Activated T-cell treated with anti-CD3 and anti-CD28 coated beads for 4 hours (primary cell): Measurements from ENCODE around the gene PCK2.

Experiments
- DNase-seq: peaks from one replicate; pipeline ENCODE4 v3.0.0-alpha.2; 2020

The PCK2 gene

GRCh38 chr14:24121210-24121609 is 27.1 kb downstream of the PCK2 start:
- DNase-seq: no peak

- DNase-seq: no peak
Observed at GRCh38 chr14:24122416-24122815, 28.3 kb downstream of the PCK2 start.

- no peak for DNase-seq
Observed at GRCh38 chr14:24122898-24123297, 28.8 kb downstream of the PCK2 start.

- no peak for DNase-seq
Observed at GRCh38 chr14:24123424-24124417, 29.6 kb downstream of the PCK2 start.

- DNase-seq: no peak
Observed at GRCh38 chr14:24126939-24127338, 32.8 kb downstream of the PCK2 start.

- no peak for DNase-seq
Observed at GRCh38 chr14:24127673-24128072, 33.6 kb downstream of the PCK2 start.

- DNase-seq: no peak
Observed at GRCh38 chr14:24129410-24129998, 35.4 kb downstream of the PCK2 start.

GRCh38 chr14:24130380-24130716 is 36.2 kb downstream of the PCK2 start, which contains the start of gene FITM1:
FITM1 (plus strand) TSS chr14:24130659; CDS start chr14:24131564, 905 bp downstream.
- DNase-seq: no peak

- no peak for DNase-seq
Observed at GRCh38 chr14:24130717-24131548, 36.8 kb downstream of the PCK2 start.

- DNase-seq: no peak
Observed at GRCh38 chr14:24131549-24131966, 37.4 kb downstream of the PCK2 start.

- DNase-seq: peak; percentile 12
Observed at GRCh38 chr14:24132061-24132685, 38.1 kb downstream of the PCK2 start.

GRCh38 chr14:24132976-24133375 is 38.9 kb downstream of the PCK2 start:
- no peak for DNase-seq

- DNase-seq: no peak
Observed at GRCh38 chr14:24133735-24134134, 39.6 kb downstream of the PCK2 start.

- no peak for DNase-seq
Observed at GRCh38 chr14:24135584-24135833, 41.4 kb downstream of the PCK2 start.

GRCh38 chr14:24135834-24136683 is 41.9 kb downstream of the PCK2 start, which contains the start of gene PSME1:
PSME1 (plus strand) TSS chr14:24136194; CDS start chr14:24136263, 69 bp downstream.
- peak; percentile 95 for DNase-seq

GRCh38 chr14:24136684-24137528 is 42.8 kb downstream of the PCK2 start:
- no peak for DNase-seq

GRCh38 chr14:24137529-24138395 is 43.7 kb downstream of the PCK2 start:
- no peak for DNase-seq

- no peak for DNase-seq
Observed at GRCh38 chr14:24138396-24139271, 44.5 kb downstream of the PCK2 start.
